GM12878 (cell line): ENCODE measurements around the gene CNTRL. TPM values are rescaled to one million over a fixed set of nuclear protein-coding genes. Genes with fewer than 3 reads are reported as not detected.
A peak's percentile ranks its signal among the peaks of the same experiment; 100 is the strongest.

ENCODE experiments used
- ATAC-seq: fragments of 200-7000 bp; cut with Tn5 transposase; 3 replicates; pipeline ENCODE4 v1.9.1; 2020; ENCODE audit warnings: mild to moderate bottlenecking, moderate library complexity
- BruUV-seq: library from RNA; stranded (reverse); fragments of 400-500 nt; replicated peaks from 2 replicates; lab custom pipeline; 2021; lab: Mats Ljungman, UMichigan
- CTCF ChIA-PET: fragments of 300-600 bp; sonication (Branson Sonifier 250); formaldehyde crosslinking; extraction: SDS; loops from one replicate; lab custom pipeline; 2021; ENCODE audit warnings: inconsistent platforms; lab: Yijun Ruan, JAX
- POLR2A ChIA-PET: fragments of 350-600 bp; formaldehyde crosslinking; extraction: SDS; loops from one replicate; lab custom pipeline; 2021; ENCODE audit warnings: inconsistent platforms; lab: Charles Lee
- RAD21 ChIA-PET: fragments of 300-600 bp; sonication (Branson Sonifier 250); formaldehyde crosslinking; loops from one replicate; lab custom pipeline; 2023; ENCODE audit warnings: antibody characterized with exemption; ENCODE audit not compliant: unreplicated experiment; lab: Charles Lee
- SMC1A ChIA-PET: fragments of 300-600 bp; sonication (Branson Sonifier 250); formaldehyde crosslinking; loops from one replicate; lab custom pipeline; 2023; ENCODE audit not compliant: unreplicated experiment, uncharacterized antibody; lab: Charles Lee
- DNase-seq: peaks from one replicate; pipeline ENCODE4 v3.0.0-alpha.2; 2011; ENCODE audit warnings: low read depth, low spot score
- FAIRE-seq: peaks from 3 replicates; lab custom pipeline; 2011; peaks lifted over from hg19 to GRCh38; lab: Jason Lieb, UNC
- H2AFZ ChIP-seq: 2 replicates; pipeline ENCODE4 v1.6.0; 2011; ENCODE audit warnings: low read depth, low read length, control low read depth; ENCODE audit not compliant: control insufficient read depth
- H3K27ac ChIP-seq: 2 replicates; pipeline ENCODE4 v1.5.1; 2011; ENCODE audit warnings: control low read depth; ENCODE audit not compliant: control insufficient read depth, insufficient read depth
- H3K27me3 ChIP-seq, 2 experiments: replicated peaks in 1 of 2; 2 replicates each; pipeline versions ENCODE4 v1.6.0 to v1.6.1; 2011; ENCODE audit warnings: low read length in 1 of 2; ENCODE audit not compliant: control insufficient read depth in 2 of 2, insufficient read depth in 2 of 2
- H3K36me3 ChIP-seq, 2 experiments: 2 replicates each; pipeline ENCODE4 v1.5.1; 2011; ENCODE audit warnings: low read length in 1 of 2; ENCODE audit not compliant: control insufficient read depth in 2 of 2, insufficient read depth in 2 of 2
- H3K4me1 ChIP-seq: 2 replicates; pipeline ENCODE4 v1.6.1; 2011; ENCODE audit warnings: mild to moderate bottlenecking, low read length, moderate library complexity, mixed read lengths; ENCODE audit not compliant: control insufficient read depth, insufficient read depth
- H3K4me2 ChIP-seq: 2 replicates; pipeline ENCODE4 v1.6.0; 2011; ENCODE audit warnings: control low read depth; ENCODE audit not compliant: control insufficient read depth, insufficient read depth
- H3K4me3 ChIP-seq: fragments of 200-600 bp; sonication (generic); 2 replicates; pipeline ENCODE4 v1.5.1; 2016
- H3K79me2 ChIP-seq: 2 replicates; pipeline ENCODE4 v1.6.0; 2011; ENCODE audit warnings: low read length; ENCODE audit not compliant: control insufficient read depth, insufficient read depth
- H3K9ac ChIP-seq: 2 replicates; pipeline ENCODE4 v1.8.0; 2011; ENCODE audit warnings: low read length, control low read depth, mixed read lengths; ENCODE audit not compliant: control insufficient read depth, insufficient read depth
- H3K9me3 ChIP-seq: replicated peaks from 3 replicates; pipeline ENCODE4 v1.5.1; 2011; ENCODE audit warnings: mild to moderate bottlenecking, low read length; ENCODE audit not compliant: control insufficient read depth, insufficient read depth
- H4K20me1 ChIP-seq: 2 replicates; pipeline ENCODE4 v1.6.0; 2011; ENCODE audit not compliant: control insufficient read depth, insufficient read depth
- CBFB ChIP-seq: IDR thresholded peaks from 2 replicates; pipeline ENCODE4 v1.6.1; 2016; ENCODE audit warnings: antibody characterized with exemption, low read depth
- MEF2A ChIP-seq: IDR thresholded peaks from 2 replicates; pipeline ENCODE4 v1.6.1; 2011; ENCODE audit warnings: low read depth, mild to moderate bottlenecking, low read length, moderate library complexity; ENCODE audit not compliant: insufficient read depth
- PAX5 ChIP-seq: IDR thresholded peaks from 2 replicates; pipeline ENCODE4 v1.6.1; 2011; ENCODE audit warnings: low read depth, low read length, borderline replicate concordance
- RAD21 ChIP-seq: IDR thresholded peaks from 2 replicates; pipeline ENCODE4 v1.6.1; 2011; ENCODE audit warnings: mild to moderate bottlenecking, low read depth, low read length, moderate library complexity; ENCODE audit not compliant: insufficient read depth
- WGBS: methylation state at CpG from one replicate; pipeline ENCODE4 v1.1.6; 2016; ENCODE audit warnings: low lambda C conversion rate; ENCODE audit not compliant: insufficient replicate concordance, insufficient coverage; ENCODE audit errors: missing lambda C conversion rate; 5-methylcytosine and 5-hydroxymethylcytosine counted together
- in situ Hi-C: fragments of 300-500 bp; cut with MboI; formaldehyde crosslinking; loops from 9 replicates; pipeline ENCODE4 v1.14.3; 2018; ENCODE audit warnings: mixed read lengths
- intact Hi-C: fragments of 100-400 bp; cut with micrococcal nuclease; formaldehyde crosslinking; loops from one replicate; pipeline ENCODE4 v1.14.2; 2022; ENCODE audit not compliant: unreplicated experiment
- polyA plus RNA-seq, 11 experiments: library from polyadenylated mRNA; depleted of rRNA in 4 of 11; unstranded in 6 of 11; stranded (reverse) in 5 of 11; fragments of >200 nt; fragmentation: Nextera tagmentation in 4 of 11; fragmentation: Illumina TruSeq in 1 of 11; extraction: Ambion mirVana in 4 of 11; extraction: Trizol in 1 of 11; gene quantifications; 1 replicate in 1 of 11; 2 replicates in 10 of 11; pipeline versions ENCODE4 v1.2.1 to v1.2.3, GENCODE V29; 2011 to 2016; ENCODE audit warnings: inconsistent platforms in 2 of 11, missing spikeins in 2 of 11, low read depth in 1 of 11
- total RNA-seq, 4 experiments: library from RNA; depleted of rRNA in 3 of 4; stranded (reverse); fragments of >200 nt in 3 of 4; fragmentation: Illumina TruSeq in 1 of 4; extraction: Trizol in 1 of 4; gene quantifications; 2 replicates each; pipeline versions ENCODE4 v1.2.1 to v1.2.3, GENCODE V29; 2013 to 2021

CNTRL gene
- total and polyA plus RNA-seq, 10 of the 15 experiments (the other 5 are each of a cell fraction or from before 2014, with no cell fraction given) = 20.0 to 65.4 (median 38.8) TPM

DNA sequence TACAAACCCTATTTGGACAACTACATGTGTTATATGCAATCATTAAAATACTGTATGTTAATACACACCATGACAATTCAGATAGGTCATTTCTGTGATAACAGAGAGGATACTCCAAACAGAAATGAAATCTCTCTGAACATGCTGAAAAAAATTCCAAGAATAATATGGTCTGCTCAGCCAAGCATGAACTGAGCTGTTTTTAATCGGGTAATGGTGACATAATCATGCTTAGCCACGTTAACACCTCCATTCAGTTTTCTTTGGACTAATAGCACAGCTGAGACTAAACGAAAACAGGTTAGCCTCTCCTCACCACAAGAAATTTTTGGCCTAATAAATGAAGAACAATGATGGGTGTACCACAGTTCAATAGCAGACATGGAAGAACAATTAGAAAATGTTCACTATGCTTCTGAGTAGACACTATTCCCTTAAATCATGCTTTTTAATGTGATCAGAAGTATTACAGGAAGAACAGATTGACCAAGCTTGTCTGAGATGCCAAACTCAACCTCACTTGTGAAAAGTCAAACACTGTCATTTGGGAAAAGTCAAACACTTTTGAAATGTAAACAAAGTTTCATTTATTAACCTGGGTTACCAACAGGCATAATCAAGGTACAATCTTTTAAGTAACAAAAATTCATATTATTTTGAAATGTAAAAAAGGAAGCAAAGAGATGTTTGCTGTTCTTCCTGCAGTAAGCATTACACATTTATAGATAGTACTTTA lies 107.5 kb downstream of the CNTRL start:
- no peak for DNase-seq
- no peak for FAIRE-seq
- H3K4me2 ChIP-seq = no peak overlapping the region
- no TSS peak for BruUV-seq
- POLR2A ChIA-PET = interaction anchor here (0.6 kb wide), 2 partner anchors 48 to 1708 kb away, joined by 4 to 7 read pairs; no protein-coding TSS in a partner anchor
- H3K4me3 ChIP-seq = no peak overlapping the region
- CTCF ChIA-PET = no interaction called here
- intact Hi-C loops (no loop called here), in situ Hi-C loops (no loop called here)
- 2% methylated on average over 3 of the region's 3 CpGs for WGBS
- peaks cover 44% of the 10 kb centered on the region for H3K79me2 ChIP-seq
- H2AFZ ChIP-seq = no peak overlapping the region
- SMC1A ChIA-PET = interaction anchor here (0.7 to 1.1 kb wide), 2 partner anchors 41 to 189 kb away, joined by 3 read pairs; no protein-coding TSS in a partner anchor
- H3K36me3 ChIP-seq = peaks cover 2 to 30% of the 10 kb centered on the region in 2 experiments
- RAD21 ChIA-PET = no interaction called here
- no peaks in the 10 kb centered on the region for H3K9me3 ChIP-seq
- no peaks in the 10 kb centered on the region for H3K27me3 ChIP-seq
- H3K4me1 ChIP-seq = peaks cover 12% of the 10 kb centered on the region
- no peak overlapping the region for H3K9ac ChIP-seq
- H3K27ac ChIP-seq = no peak overlapping the region; the same call in 1 of the 2 replicates
- ATAC-seq = no peak
- TF ChIP-seq RAD21 (no peak), PAX5 (0 out of 2 replicates have a peak, but pooled peaks have one; percentile 52)
- H4K20me1 ChIP-seq = no peaks in the 10 kb centered on the region

GRCh38 chr9:121182989-121183388 lies 108.2 kb downstream of the CNTRL start:
- no peak for DNase-seq
- Histone ChIP-seq H4K20me1 (no peaks in the 10 kb centered on the region), H2AFZ (no peak overlapping the region), H3K4me1 (peaks cover 12% of the 10 kb centered on the region), H3K4me3 (no peak overlapping the region), H3K27ac (no peak overlapping the region; the same call in 1 of the 2 replicates), H3K4me2 (no peak overlapping the region), H3K27me3 (no peaks in the 10 kb centered on the region), H3K79me2 (peaks cover 50% of the 10 kb centered on the region), H3K9me3 (no peaks in the 10 kb centered on the region), H3K9ac (no peak overlapping the region), H3K36me3 (peaks cover 2 to 30% of the 10 kb centered on the region in 2 experiments)
- TF ChIP-seq MEF2A (0 out of 2 replicates have a peak, but pooled peaks have one; percentile 18), CBFB (no peak)
- intact Hi-C loops (no loop called here), in situ Hi-C loops (no loop called here)
- ChIA-PET RAD21 (interaction anchor here (0.9 kb wide), 1 partner anchor 29 kb away, joined by 3 read pairs; no protein-coding TSS in a partner anchor), POLR2A (interaction anchor here (1.5 kb wide), 1 partner anchor 9 kb away, joined by 3 read pairs; no protein-coding TSS in a partner anchor), CTCF (interaction anchor here (1.0 to 1.7 kb wide), 5 partner anchors 12 to 201 kb away, joined by 3 to 7 read pairs (median 5); no protein-coding TSS in a partner anchor), SMC1A (interaction anchor here (1.2 to 1.5 kb wide), 4 partner anchors 29 to 202 kb away, joined by 3 read pairs; no protein-coding TSS in a partner anchor)
- no peak for ATAC-seq
- BruUV-seq = no TSS peak
- FAIRE-seq = no peak
